Renal cortical epithelial cell (primary cell): ENCODE measurements around the gene SCYGR4. TPM values are rescaled to one million over a fixed set of nuclear protein-coding genes. Genes with fewer than 3 reads are reported as not detected.

Source experiments
- DNase-seq: peaks from one replicate; pipeline ENCODE4 v3.0.0-alpha.2; 2011; ENCODE audit warnings: low read depth
- total RNA-seq: library from RNA; depleted of rRNA; stranded (reverse); fragments of >200 nt; gene quantifications from 2 replicates; pipeline ENCODE4 v1.2.3, GENCODE V29; 2014

SCYGR4 gene
- total RNA-seq, 1 donor from 2014 or later: not detected

DNA sequence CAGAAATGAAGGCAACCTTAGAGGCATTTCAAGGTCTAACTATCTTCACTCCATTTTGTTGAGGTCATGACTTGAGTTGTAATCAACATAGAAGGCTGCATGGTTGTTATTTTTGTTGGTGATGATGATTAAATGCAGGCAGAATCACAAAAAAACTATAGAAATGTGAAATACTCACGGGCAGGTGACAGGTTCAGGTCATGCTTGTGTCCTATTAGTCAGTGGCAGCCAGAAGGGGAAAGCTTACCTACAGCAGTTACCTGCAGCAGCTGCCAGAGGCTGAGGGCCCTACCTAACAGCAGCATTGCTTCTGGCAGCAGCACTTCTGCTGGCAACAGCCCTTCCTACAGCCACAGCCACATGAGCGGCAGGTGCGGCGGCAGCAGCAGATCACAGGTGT lies 3.1 kb upstream of the SCYGR4 start:
- DNase-seq: no peak

DNA sequence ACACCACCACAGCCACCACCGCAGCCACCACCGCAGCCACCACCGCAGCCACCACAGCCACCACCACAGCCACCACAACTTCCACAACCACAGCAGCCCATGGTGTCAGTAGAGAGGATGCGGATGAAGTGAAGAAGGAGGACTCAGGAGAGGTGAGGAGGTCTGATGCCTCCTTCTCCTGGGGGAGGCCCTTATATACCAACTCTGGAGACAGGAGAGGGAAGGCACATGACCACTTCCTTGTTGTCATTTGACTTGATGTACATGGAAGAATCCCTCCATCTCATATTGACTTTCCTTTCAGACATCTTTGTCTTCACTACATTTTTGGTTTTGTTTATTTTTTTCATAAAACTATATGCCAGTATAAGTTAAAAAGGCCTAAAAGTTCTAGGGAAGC lies 2.6 kb upstream of the SCYGR4 start, which contains the start of gene SCYGR3:
Gene SCYGR3, minus strand, starts transcription at position 101 of the 400 bp plus-strand sequence. Its CDS starts 0 bp downstream, at position 101.
- DNase-seq: no peak

DNA sequence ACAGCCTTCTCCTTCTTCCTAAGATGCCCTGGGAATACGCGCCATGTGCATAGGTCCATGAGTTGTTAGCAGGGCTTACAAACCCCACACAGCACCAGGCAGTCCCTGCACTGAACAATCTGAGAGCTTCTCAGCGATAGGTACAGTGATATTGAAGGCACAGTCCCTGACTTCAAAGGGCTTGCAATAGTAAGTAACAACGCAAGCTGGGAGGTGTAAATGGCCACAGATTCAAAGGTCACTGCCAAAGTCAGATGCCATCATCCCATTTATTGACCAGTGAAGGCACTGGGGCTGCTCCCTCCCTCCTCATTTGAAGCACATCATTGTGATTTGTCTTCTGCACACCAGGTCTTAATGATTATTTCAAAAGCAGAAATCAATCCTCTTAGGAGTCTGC lies 2.1 kb upstream of the SCYGR4 start:
- no peak for DNase-seq

DNA sequence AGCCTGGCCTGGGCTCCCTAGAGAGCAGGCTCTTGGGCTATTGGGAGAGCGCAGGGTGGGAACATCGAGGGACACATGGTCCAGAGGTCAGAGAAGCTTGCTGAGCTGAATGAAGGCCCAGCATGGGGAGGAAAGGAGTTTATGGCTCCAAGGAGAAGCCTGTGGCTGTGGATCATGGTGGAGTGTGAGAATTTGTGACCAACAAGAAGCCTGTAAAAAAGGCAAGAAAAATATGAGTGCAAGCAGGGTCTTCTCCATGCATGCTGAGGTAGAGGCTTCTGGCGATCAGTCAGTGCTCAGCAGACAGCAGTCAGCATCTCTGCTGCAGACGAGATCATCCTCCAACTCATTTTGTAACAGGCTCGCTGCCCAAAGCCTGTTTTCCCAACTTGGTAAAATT lies 1.4 kb upstream of the SCYGR4 start:
- no peak for DNase-seq

DNA sequence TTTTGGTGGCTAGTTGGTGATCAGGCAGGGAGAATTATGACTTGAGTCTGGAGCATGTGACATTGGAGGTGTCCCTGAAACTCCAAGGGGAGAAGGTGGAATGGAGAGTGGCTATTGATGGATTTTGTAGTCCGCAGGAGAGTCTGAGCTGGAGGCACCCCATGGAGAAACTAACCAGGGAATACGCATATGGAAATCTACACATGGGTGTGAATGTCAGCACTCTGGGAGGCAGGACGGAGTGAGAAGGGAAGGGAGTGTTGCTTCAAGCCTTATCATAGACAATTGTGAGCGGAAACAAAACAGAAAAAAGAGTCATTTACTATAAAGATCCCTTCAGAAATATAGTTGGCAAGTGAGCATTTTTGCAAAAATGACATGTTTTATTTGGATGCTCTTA lies 667 bp upstream of the SCYGR4 start:
- DNase-seq: no peak

DNA sequence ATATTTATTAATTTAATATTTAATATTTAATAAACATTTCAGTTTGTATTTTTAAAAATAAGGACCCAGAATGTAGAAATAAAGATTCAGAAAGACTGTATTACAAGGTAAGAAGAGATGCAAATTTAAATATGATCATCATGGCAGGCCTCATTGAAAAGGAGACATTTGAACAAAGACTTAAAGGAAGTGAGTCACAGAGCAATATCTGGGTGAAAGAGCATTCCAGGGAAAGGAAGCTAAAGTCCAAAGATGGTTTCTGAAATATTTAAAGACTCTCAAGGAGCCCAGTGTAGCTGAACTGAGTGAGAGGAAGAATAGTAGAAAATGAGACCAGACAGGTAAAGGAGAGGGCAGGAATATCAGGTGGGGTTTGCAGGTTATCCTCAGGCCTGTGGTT lies 5.9 kb downstream of the SCYGR4 start:
- DNase-seq: peak; percentile 73

DNA sequence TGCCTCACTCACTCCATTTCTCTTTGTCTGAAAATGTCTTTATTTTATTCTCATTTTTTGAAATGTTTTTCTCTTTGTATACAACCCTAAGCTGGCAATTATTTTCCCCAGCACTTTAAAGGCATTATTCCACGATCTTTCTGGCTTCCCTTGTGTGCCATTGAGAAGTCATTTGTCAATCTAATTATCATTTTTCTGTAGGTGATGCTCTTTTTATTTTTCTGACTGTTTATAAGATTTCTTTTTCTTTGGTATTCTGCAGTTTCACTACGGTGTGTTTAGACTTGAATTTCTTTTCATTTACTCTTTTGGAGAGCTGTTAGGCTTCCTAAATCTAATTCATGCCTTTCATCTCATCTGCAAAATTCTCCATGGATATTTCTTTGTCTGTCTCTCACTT lies 8.1 kb downstream of the SCYGR4 start:
- DNase-seq: no peak

DNA sequence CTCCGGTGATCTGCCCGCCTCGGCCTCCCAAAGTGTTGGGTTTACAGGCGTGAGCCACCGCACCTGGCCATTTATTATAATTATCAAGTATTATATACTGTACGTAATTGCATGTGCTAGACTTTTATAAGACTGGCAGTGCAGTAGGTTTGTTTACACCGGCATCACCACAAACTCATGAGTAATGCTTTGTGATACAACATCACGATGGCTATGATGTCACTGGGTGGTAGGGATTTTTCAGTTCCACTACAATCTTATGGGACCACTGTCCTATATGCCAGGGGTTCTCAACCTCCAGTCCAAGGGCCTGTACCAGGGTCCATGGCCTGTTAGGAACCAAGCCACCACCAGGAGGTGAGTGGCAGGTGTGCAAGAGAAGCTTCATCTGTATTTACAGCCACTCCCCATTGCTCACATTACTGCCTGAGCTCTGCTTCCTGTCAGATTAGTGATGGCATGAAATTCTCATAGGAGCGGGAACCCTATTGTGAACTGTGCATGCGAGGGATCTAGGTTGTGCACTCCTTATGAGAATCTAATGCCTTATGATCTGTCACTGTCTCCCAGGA lies 9.4 kb downstream of the SCYGR4 start:
- DNase-seq: no peak

DNA sequence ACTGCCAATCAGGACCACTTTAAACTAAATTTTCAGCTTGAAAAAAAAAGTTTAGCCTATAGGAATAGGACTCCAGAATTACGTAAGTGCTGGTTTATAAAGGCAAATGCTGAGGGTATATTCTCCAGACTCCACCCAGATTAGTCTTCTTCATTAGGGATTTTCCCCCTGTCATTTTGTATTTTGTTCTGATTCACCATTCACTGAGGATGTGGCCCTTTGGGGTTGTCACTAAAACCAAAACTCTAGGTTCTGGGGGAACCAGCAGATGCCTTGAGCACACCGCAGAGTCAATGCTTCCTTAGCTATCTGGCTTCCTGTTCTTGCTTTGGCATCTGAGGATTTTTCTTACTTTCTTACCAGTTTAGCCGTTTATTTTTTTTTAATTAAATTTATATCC lies 10.5 kb downstream of the SCYGR4 start:
- no peak for DNase-seq

DNA sequence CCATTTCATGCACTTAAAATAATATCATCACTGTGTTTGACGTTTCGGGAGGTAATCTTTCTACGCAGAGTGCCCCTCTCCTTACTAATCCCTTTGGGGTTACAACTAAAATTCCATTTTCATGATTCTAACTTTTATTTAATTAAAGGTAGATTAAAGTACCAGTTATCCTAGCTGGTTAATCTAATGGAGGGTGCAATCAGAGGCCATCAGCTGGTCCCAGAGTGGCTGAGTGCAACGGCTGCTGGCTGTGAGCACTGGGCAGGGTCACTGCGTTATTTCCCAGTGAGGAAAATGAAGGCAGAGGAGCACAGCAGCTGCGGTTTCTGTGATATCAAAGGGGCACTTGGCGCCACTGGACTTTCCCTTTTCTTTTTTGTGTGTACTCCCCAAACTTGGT lies 12.1 kb downstream of the SCYGR4 start:
- no peak for DNase-seq

DNA sequence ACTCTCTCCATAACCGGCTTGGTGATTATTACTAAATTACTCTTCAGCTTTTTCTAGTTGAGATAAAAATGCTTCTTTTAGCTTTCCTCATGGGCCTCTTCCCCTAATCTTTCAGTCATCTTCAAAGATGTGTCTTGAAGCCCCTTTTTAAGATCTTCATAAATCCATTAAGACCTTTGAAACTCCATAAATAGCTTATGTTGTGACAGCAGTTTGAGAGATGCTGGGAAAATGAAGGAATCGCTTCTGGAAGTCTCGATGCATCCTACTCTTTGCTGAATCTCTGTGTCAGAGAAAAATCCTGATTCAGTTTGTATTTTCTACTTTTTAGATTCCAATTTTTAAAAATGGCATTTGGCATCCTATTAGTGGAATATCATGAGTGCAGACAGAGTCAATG lies 13.0 kb downstream of the SCYGR4 start:
- DNase-seq: no peak

DNA sequence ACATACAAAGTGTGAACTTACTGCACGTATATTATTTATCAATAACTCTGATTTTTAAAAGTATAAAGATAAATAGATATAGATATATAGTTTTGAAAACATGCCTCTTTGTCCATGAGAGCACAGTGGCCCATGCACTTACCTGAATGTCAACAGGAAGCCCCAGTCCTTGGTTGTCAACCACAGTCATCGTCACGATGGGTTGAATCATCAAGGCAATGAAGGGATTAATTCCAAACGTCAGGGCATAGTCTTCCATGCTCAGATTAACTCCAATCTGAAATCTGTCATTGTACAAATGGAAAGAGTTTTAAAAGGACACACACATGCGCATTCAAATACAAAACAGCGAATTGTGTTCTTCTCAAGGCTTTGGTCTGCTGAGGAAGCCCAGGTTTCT lies 15.5 kb downstream of the SCYGR4 start:
- no peak for DNase-seq

DNA sequence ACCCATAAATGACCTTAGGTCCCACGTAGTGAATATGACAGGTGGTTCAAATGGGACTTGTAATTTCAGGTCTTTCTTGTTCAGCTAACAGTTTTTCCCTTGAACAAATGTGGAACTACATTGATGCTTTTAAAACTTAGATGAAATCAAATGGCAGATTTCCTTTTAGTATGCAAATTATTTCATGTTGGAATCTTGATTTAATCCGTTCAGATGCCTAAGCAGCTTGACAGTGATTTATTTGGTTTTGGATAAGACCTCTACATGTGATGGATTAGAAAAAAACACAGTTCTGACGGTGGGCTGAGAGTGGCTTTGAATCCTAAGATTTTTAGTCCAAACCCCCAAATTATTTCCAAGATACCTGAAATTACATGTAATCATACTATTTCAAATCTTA lies 16.9 kb downstream of the SCYGR4 start:
- DNase-seq: no peak

DNA sequence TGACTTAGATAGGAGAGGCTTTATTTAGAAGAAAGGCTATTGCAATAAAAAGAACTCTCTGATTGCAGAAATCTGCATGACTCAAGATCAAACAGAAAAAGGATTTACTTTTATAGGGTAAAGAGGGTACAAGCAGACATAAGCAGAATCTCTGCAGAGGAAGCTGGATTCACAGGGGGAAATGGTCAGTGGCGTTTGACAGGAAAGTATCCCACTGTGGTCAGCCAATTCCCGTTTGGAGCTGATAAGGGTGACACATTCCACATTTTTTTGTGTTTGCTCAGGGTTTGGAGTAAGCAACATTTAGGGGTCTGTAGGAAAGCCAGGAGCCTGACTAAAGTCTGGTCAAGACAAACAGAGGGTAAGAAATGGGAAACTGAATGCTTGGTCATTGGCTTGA lies 25.4 kb downstream of the SCYGR4 start:
- DNase-seq: no peak

DNA sequence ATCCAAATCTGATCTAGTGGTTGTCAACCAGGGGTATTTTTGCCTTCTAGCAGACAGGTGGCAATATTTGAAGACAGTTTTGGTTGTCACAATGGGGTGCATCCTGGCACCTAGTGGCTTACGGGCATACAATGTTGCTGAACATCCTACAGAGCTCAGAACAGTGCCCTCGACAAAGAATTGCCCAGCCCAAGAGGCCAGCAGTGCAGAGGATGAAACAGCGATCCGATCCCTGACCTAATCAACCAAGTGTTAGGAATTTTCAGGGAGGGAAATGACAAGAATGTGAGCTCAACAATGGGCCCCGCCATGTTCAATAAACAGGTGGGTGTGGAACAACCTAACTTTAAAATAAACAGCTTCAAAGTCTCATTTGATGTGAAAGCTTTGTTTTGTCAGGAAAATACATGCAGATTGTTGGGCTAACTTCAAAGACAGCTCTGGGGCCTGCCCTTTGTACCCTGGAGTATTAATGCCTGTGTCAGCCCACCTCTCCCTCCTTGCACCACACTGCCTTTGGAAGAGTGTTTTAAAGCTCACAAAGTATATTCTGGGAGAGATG lies 26.8 kb downstream of the SCYGR4 start:
- DNase-seq: no peak

DNA sequence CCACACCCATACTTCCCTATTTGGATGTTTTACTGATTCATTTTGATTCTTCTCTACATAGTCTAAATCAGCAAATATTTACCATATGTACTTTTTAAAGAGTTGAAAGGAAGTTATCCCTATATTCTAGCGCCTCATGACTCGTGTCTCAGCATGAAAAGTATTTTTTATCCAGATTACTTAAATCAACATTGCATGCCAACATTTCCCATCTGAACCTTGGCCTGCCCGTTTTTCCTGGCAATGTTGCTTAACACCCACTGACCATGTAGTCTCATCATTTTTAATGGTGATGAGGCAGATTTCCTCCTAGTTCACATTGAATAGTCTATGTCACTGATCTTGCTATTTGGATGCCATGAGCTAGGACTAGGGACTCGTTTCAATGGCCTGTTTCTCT lies 36.1 kb downstream of the SCYGR4 start:
- peak; percentile 76 for DNase-seq

DNA sequence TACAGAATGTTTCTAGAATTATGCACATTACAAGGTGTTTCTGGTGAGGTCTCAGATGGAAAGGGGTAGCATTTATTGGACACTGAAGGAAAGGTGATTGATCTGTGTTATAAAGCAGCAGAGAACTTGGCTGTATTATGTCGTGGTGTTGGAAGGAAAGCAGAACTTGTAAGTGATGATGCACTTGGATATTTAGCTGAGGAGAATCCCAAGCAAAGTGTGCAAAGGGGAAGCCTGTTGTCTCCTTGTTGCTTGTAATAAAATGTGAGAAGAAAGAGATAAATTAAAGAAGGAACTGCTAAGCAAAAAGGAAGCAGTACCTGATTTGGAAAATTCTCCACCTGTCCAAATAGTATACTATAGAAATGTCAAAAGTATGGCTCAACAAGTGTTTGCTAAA lies 37.1 kb downstream of the SCYGR4 start:
- DNase-seq: no peak

DNA sequence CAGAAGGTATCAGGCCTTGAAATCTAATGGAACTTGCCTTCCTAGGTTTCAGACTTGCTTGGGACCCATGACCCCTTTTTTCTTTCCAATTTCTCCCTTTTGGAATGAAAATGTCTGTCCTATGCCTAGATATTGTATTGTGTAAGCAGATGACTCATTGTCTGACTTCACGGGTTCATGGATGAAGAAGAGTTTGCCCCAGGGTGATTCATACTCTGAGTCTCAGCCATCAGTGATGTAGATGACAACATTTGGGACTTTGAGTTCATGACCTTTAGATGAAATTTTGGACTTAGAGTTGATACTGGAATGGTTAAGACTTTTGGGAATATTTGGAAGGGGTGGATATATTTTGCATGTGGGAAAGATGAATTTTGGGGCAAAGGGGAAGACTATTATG lies 38.2 kb downstream of the SCYGR4 start:
- peak; percentile 93 for DNase-seq

DNA sequence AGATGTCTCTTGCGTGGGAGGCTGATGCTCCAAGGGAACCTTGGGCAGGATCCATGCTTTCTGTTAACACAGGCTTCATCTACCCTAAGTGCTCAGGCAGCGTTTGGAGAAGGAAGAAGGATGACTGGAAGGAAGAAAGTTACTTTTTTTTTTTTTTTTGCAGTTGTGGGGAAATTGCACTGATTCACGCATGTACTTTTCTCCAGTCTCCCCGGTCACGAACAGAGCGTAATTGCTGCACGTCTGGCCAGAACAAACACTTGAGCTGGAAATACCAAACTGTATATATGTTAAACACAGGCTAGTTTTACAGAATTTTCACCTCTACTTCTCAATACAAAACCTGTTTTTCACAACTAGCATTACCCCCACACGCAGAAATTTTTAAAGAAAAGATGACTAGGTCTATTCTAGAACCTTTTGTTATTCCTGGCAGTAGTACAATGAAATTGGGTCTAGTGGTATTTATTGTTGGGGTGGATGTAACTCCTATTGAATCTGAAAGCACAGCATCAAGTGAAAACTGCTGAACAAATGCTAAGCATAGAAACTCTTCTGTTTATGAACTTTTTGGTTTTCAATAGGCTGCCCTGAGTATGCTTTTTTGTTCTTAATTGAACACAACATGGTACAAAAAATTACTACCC lies 40.0 kb downstream of the SCYGR4 start:
- DNase-seq: no peak

DNA sequence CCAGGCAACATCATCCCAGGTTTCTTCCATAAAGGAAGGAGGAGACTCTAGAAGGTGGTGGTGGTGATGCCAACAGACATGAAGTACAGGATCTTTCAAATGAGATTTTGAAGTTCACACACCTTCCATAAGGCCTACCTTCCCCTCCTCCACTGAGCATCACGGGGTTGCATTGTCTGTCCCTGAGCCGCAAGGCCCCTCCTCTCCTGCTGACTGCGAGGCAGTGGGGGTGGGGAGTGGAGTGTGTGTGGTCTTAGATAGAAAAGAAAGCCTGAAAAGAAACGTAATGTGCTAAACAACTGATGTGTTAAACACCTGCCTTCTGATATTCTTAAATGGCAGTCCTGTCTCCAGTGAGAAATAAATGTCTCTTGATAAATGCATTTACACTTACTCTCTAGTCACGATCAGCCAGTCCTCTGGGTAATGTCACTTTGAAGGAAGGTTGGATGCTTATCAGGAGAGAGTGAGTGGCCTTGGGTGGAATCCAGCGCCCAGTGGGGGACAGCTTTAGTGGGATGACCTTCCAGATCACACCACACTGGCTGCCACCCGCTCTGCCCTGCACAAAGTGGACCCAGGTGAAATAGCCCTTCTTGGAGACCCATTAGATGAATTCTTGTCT lies 43.8 kb downstream of the SCYGR4 start:
- no peak for DNase-seq

DNA sequence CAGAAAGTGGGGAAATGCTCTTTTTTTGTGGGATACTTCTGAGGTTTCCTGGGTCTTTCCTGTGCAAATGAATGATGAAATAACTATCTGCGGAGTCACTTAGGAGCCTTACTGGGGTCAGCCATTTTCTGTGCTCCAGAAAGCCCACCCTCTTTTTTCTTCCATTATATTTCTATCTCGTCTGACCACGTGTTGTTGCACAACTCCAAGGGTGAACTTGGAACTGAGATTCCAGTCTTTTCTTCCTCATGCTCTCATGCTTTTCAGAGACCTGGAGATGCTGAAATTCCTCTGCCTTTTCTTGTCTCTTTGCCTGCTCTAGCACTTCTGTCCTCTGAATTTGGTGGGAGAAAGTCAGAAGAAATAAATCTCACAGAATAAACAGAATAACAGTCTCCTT lies 44.5 kb downstream of the SCYGR4 start:
- no peak for DNase-seq

DNA sequence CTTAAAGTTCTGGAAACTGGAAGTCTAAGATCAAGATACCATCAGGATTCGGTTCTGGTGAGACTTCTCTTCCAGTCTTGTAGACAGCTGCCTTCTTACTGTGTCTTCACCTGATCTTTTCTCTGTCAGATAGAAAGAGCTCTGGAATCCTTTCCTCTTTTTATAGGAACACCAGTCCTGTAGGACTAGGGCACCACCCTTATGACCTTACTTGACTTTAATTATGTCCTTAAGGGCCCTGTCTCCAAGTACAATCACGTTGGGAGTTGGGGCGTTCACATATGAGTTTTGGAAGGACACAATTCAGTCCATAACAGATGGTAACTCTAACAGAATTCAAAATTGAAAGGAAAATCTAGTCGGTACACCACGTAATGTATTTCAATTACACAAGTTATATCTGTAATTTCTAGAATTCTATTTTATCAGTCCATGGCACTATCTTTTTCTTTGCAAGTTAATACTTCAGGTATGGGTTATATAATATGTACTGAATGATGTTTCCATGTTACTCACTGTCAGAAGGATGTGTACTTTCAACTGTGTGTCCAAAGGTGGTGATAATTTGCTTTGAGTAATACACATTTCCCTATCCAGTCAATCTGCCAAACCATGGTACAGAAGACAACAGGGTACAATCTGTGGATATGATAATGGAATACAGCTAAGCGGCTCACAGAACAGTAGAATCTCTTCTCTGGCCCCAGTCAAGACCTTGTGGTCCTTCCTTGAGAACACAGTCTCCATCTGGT lies 48.1 kb downstream of the SCYGR4 start:
- DNase-seq: no peak
